Measurements from ENCODE around the gene ZC3HAV1. TPM values are rescaled to one million over a fixed set of nuclear protein-coding genes. Genes with fewer than 3 reads are reported as not detected.

The ZC3HAV1 gene
- total and polyA plus RNA-seq, 9 of the 15 experiments (the other 6 are each of a cell fraction or from before 2014, with no cell fraction given), result 11.9 to 40.5 (median 23.9) TPM

GRCh38 chr7:139118805-139119485, 9.4 kb upstream of the ZC3HAV1 start (continued):
- no peak for TF ChIP-seq ZFP91 (CRISPR knock-in tag; IDR thresholded peaks at IDR 0.05)
- no peak for TF ChIP-seq NFYB (IDR thresholded peaks at IDR 0.05; ENCODE audit: extremely low read depth, insufficient read length)
- no peak for TF ChIP-seq BRF1 (IDR thresholded peaks at IDR 0.05; ENCODE audit: borderline replicate concordance, extremely low read depth, insufficient read length)
- TF ChIP-seq HMGXB4 (CRISPR knock-in tag; IDR thresholded peaks at IDR 0.05), result no peak
- no peak for TF ChIP-seq TCF7L2 (IDR thresholded peaks at IDR 0.05; ENCODE audit: low read depth, low read length)
- peak; percentile 91 for TF ChIP-seq CREM (IDR thresholded peaks at IDR 0.05; ENCODE audit: low read depth)
- TF ChIP-seq FOXA3 (CRISPR knock-in tag; conservative IDR thresholded peaks at IDR 0.05 in 1 of 2, IDR thresholded peaks at IDR 0.05 in 1 of 2), result 0 out of 4 replicates have a peak, but pooled peaks of 1 of the 2 experiments have one; percentile 30
- TF ChIP-seq MTA1 (IDR thresholded peaks at IDR 0.05; ENCODE audit: borderline replicate concordance), result peak; percentile 59
- no peak for TF ChIP-seq CCAR2 (IDR thresholded peaks at IDR 0.05; ENCODE audit: low read depth, low read length)
- TF ChIP-seq ZBTB1 (CRISPR knock-in tag; IDR thresholded peaks at IDR 0.05; ENCODE audit: borderline replicate concordance, low read depth), result no peak; the same call in 1 of the 2 replicates
- no peak for TF ChIP-seq KAT2B (IDR thresholded peaks at IDR 0.05; ENCODE audit: low read depth, low read length)
- TF ChIP-seq ZNF408 (CRISPR knock-in tag; IDR thresholded peaks at IDR 0.05; ENCODE audit: low read depth), result 0 out of 2 replicates have a peak, but pooled peaks have one; percentile 25
- TF ChIP-seq, protein P1, sequence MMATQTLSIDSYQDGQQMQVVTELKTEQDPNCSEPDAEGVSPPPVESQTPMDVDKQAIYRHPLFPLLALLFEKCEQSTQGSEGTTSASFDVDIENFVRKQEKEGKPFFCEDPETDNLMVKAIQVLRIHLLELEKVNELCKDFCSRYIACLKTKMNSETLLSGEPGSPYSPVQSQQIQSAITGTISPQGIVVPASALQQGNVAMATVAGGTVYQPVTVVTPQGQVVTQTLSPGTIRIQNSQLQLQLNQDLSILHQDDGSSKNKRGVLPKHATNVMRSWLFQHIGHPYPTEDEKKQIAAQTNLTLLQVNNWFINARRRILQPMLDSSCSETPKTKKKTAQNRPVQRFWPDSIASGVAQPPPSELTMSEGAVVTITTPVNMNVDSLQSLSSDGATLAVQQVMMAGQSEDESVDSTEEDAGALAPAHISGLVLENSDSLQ (IDR thresholded peaks at IDR 0.05), result no peak
- TF ChIP-seq BACH1 (tag; IDR thresholded peaks at IDR 0.05), result no peak
- TF ChIP-seq ZNF561 (CRISPR knock-in tag; conservative IDR thresholded peaks at IDR 0.05), result no peak
- TF ChIP-seq RB1 (IDR thresholded peaks at IDR 0.05; ENCODE audit: low read depth), result 0 out of 2 replicates have a peak, but pooled peaks have one; percentile 37
- TF ChIP-seq EP300 (IDR thresholded peaks at IDR 0.05; ENCODE audit: low read length), result peak; percentile 64
- no peak for TF ChIP-seq ZNF778 (CRISPR knock-in tag; IDR thresholded peaks at IDR 0.05)
- TF ChIP-seq, protein P2, sequence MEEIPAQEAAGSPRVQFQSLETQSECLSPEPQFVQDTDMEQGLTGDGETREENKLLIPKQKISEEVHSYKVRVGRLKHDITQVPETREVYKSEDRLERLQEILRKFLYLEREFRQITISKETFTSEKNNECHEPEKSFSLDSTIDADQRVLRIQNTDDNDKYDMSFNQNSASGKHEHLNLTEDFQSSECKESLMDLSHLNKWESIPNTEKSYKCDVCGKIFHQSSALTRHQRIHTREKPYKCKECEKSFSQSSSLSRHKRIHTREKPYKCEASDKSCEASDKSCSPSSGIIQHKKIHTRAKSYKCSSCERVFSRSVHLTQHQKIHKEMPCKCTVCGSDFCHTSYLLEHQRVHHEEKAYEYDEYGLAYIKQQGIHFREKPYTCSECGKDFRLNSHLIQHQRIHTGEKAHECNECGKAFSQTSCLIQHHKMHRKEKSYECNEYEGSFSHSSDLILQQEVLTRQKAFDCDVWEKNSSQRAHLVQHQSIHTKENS (CRISPR knock-in tag; IDR thresholded peaks at IDR 0.05), result no peak
- TF ChIP-seq ZC3H11A (IDR thresholded peaks at IDR 0.05; ENCODE audit: low read depth, low read length), result no peak
- TF ChIP-seq RAD51 (IDR thresholded peaks at IDR 0.05; ENCODE audit: borderline replicate concordance, low read depth), result peak; percentile 94

Measured in K562 (cell line).